Measurements from ENCODE around the gene CDH26. TPM values are rescaled to one million over a fixed set of nuclear protein-coding genes. Genes with fewer than 3 reads are reported as not detected.

The CDH26 gene
- total and polyA plus RNA-seq, 9 of the 15 experiments (the other 6 are each of a cell fraction or from before 2014, with no cell fraction given), result 0.07 to 0.13 (median 0.10) TPM; not detected in 4

DNA sequence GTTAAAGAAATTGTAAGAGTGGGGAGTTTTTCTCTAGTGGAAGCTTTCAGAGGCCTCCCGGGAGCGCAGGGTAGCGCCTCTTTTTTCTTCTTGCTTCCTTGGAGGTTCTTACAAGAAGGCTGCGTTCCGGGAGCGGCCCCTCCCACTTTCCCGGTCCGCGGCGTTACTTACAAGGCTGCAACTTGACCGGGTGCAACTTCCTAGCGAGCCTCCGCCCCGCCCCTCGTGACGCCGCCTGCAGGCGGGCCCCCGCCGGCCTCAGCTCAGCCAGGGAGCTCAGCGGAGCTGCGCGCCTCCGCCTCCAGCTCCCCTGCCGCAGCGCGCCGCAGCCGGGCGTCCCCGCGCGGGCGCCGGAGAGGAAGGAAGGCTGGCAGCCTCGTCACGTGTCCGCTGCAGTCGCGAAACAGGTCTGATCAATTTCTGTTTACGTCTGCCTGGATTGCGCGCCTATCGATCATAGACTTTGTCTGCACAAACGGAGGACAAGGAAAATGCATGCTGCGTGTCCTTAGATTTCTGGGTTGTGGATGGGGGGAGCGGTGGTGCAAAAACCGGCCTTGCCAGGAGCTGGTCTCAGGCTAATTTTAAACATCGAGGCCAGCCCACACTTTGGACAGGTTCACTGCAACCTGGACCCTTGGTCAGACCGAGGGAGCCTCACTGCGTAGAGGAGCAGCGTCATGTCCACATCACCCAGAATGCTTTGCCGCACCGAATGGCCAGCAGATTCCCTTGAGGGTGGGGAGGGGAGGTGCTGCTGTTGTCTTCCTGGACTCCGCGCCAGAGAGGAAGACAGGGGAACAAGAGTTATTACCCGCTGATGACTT lies 17.9 kb upstream of the CDH26 start, which contains the start of the genes FAM217B and PPP1R3D (continued):
- TF ChIP-seq, protein P1, sequence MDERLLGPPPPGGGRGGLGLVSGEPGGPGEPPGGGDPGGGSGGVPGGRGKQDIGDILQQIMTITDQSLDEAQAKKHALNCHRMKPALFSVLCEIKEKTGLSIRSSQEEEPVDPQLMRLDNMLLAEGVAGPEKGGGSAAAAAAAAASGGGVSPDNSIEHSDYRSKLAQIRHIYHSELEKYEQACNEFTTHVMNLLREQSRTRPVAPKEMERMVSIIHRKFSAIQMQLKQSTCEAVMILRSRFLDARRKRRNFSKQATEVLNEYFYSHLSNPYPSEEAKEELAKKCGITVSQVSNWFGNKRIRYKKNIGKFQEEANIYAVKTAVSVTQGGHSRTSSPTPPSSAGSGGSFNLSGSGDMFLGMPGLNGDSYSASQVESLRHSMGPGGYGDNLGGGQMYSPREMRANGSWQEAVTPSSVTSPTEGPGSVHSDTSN (CRISPR knock-in tag; IDR thresholded peaks at IDR 0.05; ENCODE audit: low read depth), result no peak
- TF ChIP-seq, protein P1 (tag; conservative IDR thresholded peaks at IDR 0.05; ENCODE audit: low read depth), result peak; percentile 90
- TF ChIP-seq ZNF76 (CRISPR knock-in tag; IDR thresholded peaks at IDR 0.05; ENCODE audit: borderline replicate concordance) (no peak), ARID1B (IDR thresholded peaks at IDR 0.05) (no peak), NFRKB (IDR thresholded peaks at IDR 0.05; ENCODE audit: low read depth) (peak; percentile 62; the same call in 1 of the 2 replicates), FOXO4 (CRISPR knock-in tag; IDR thresholded peaks at IDR 0.05) (no peak), ARID2 (IDR thresholded peaks at IDR 0.05) (no peak), ESRRB (CRISPR knock-in tag; IDR thresholded peaks at IDR 0.05; ENCODE audit: borderline replicate concordance) (no peak), RBM15 (IDR thresholded peaks at IDR 0.05; ENCODE audit: insufficient read depth, low read length) (no peak), PURB (CRISPR knock-in tag; IDR thresholded peaks at IDR 0.05; ENCODE audit: low read depth) (no peak), MCM7 (IDR thresholded peaks at IDR 0.05) (no peak), CREB5 (CRISPR knock-in tag; IDR thresholded peaks at IDR 0.05) (no peak)
- TF ChIP-seq, protein P2, sequence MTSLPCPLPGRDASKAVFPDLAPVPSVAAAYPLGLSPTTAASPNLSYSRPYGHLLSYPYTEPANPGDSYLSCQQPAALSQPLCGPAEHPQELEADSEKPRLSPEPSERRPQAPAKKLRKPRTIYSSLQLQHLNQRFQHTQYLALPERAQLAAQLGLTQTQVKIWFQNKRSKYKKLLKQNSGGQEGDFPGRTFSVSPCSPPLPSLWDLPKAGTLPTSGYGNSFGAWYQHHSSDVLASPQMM (CRISPR knock-in tag; IDR thresholded peaks at IDR 0.05), result no peak
- TF ChIP-seq, protein P3, sequence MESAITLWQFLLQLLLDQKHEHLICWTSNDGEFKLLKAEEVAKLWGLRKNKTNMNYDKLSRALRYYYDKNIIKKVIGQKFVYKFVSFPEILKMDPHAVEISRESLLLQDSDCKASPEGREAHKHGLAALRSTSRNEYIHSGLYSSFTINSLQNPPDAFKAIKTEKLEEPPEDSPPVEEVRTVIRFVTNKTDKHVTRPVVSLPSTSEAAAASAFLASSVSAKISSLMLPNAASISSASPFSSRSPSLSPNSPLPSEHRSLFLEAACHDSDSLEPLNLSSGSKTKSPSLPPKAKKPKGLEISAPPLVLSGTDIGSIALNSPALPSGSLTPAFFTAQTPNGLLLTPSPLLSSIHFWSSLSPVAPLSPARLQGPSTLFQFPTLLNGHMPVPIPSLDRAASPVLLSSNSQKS (CRISPR knock-in tag; IDR thresholded peaks at IDR 0.05), result no peak
